T-cell (primary cell): ENCODE data around the gene TBL2. TPM values are rescaled to one million over a fixed set of nuclear protein-coding genes. Genes with fewer than 3 reads are reported as not detected.
"Not testable (repeated sequence)": the region's sequence is repeated elsewhere in the genome, so short reads cannot be mapped to it uniquely, and the experiment has no call there.

Experiments
- ATAC-seq, 4 experiments: fragments of 200-7000 bp in 3 of 4; fragments of 150-1000 bp in 1 of 4; cut with Tn5 transposase; replicated peaks in 1 of 4; 1 replicate in 3 of 4; 2 replicates in 1 of 4; pipeline ENCODE4 v1.10.0; 2021; ENCODE audit warnings: moderate library complexity in 3 of 4, mild to moderate bottlenecking in 2 of 4, moderate number of reproducible peaks in 1 of 4
- CTCF ChIA-PET, 2 donors: fragments of 300-600 bp; sonication (Branson Sonifier 250); formaldehyde crosslinking; loops; one replicate each; lab custom pipeline; 2022; ENCODE audit warnings: antibody characterized with exemption in 2 of 2; lab: Charles Lee
- POLR2A ChIA-PET, 2 donors: fragments of 300-600 bp; sonication (Branson Sonifier 250); formaldehyde crosslinking; loops; one replicate each; lab custom pipeline; 2022; ENCODE audit warnings: antibody characterized with exemption in 2 of 2; lab: Charles Lee
- DNase-seq, 35 experiments: peaks; one replicate each; pipeline versions ENCODE4 v3.0.0 to v3.0.0-alpha.2; 2013 to 2023
- H3K27ac ChIP-seq: one replicate; pipeline ENCODE4 v1.5.1; 2013; ENCODE audit warnings: low read length
- H3K27me3 ChIP-seq, 2 experiments: replicated peaks in 1 of 2; 1 replicate in 1 of 2; 2 replicates in 1 of 2; pipeline versions ENCODE4 v1.6.1 to v1.7.0; 2013; ENCODE audit warnings: low read length in 1 of 2, mixed read lengths in 1 of 2; ENCODE audit not compliant: control insufficient read depth in 2 of 2, insufficient read depth in 2 of 2; ENCODE audit errors: extremely low read depth in 1 of 2
- H3K36me3 ChIP-seq, 2 donors: 1 replicate in 1 of 2; 2 replicates in 1 of 2; pipeline versions ENCODE4 v1.6.1 to v1.7.0; 2013; ENCODE audit warnings: low read length in 1 of 2; ENCODE audit not compliant: control insufficient read depth in 2 of 2, insufficient read depth in 1 of 2; ENCODE audit errors: extremely low read depth in 1 of 2
- H3K4me1 ChIP-seq, 2 experiments: 1 replicate in 1 of 2; 2 replicates in 1 of 2; pipeline versions ENCODE4 v1.6.1 to v1.7.0; 2013; ENCODE audit warnings: low read length in 2 of 2, mixed read lengths in 1 of 2; ENCODE audit not compliant: insufficient read depth in 2 of 2, control insufficient read depth in 1 of 2; ENCODE audit errors: extremely low read depth in 1 of 2
- H3K4me3 ChIP-seq, 2 donors: 1 replicate in 1 of 2; 2 replicates in 1 of 2; pipeline versions ENCODE4 v1.5.1 to v1.7.0; 2013; ENCODE audit warnings: mild to moderate bottlenecking in 2 of 2, low read length in 1 of 2, moderate library complexity in 1 of 2; ENCODE audit not compliant: control insufficient read depth in 1 of 2; ENCODE audit errors: extremely low read depth in 1 of 2
- H3K9me3 ChIP-seq: 2 replicates; pipeline ENCODE4 v1.7.0; 2013
- H3K27ac Mint-ChIP-seq, 2 donors: one replicate each; pipeline ENCODE4 v1.8.0; 2020 to 2021; ENCODE audit warnings: mild to moderate bottlenecking in 2 of 2, mixed read lengths in 2 of 2
- H3K27me3 Mint-ChIP-seq, 2 donors: one replicate each; pipeline ENCODE4 v1.8.0; 2021 to 2022; ENCODE audit warnings: mixed read lengths in 2 of 2
- H3K36me3 Mint-ChIP-seq: one replicate; pipeline ENCODE4 v1.8.0; 2021; ENCODE audit warnings: mixed read lengths
- H3K4me1 Mint-ChIP-seq, 3 donors: one replicate each; pipeline ENCODE4 v1.8.0; 2020 to 2022; ENCODE audit warnings: mixed read lengths in 3 of 3, mild to moderate bottlenecking in 1 of 3
- H3K4me3 Mint-ChIP-seq, 3 donors: one replicate each; pipeline ENCODE4 v1.8.0; 2020 to 2022; ENCODE audit warnings: mild to moderate bottlenecking in 3 of 3, mixed read lengths in 3 of 3, moderate library complexity in 3 of 3
- H3K9me3 Mint-ChIP-seq, 3 donors: one replicate each; pipeline ENCODE4 v1.8.0; 2020 to 2022; ENCODE audit warnings: mixed read lengths in 3 of 3
- WGBS: methylation state at CpG from one replicate; pipeline ENCODE4 v1.1.5; 2013; ENCODE audit warnings: missing lambda C conversion rate; ENCODE audit not compliant: insufficient coverage; 5-methylcytosine and 5-hydroxymethylcytosine counted together
- total RNA-seq, 35 experiments: library from RNA in 6 of 35; stranded (reverse) in 6 of 35; fragments of 120-200 nt in 1 of 35; gene quantifications; one replicate each; pipeline versions ENCODE4 v1.2.1 to v1.2.4 and lab custom pipeline; 2013 to 2026

The TBL2 gene
- total RNA-seq, 5 donors from 2014 or later (not counting 1 experiment from before 2014, with no cell fraction given) = 14.8 to 38.5 (median 31.6) TPM

- H3K27ac ChIP-seq = no peak overlapping the region
- no peak overlapping the region for H3K4me3 ChIP-seq
- Mint-ChIP-seq H3K4me3 (no peak overlapping the region), H3K9me3 (no peaks in the 10 kb centered on the region), H3K27ac (peak overlapping the region in 1 of 2 donors; percentile 24), H3K36me3 (no peaks in the 10 kb centered on the region), H3K27me3 (peaks cover 8 to 15% of the 10 kb centered on the region in 2 donors), H3K4me1 (no peaks in the 10 kb centered on the region)
- peaks cover 0 to 27% of the 10 kb centered on the region in 2 experiments for H3K27me3 ChIP-seq
- no peak for ATAC-seq
- POLR2A ChIA-PET = interaction anchor here in 1 of 2 donors (0.6 kb wide), 1 partner anchor 271 kb away, joined by 3 read pairs; no protein-coding TSS in a partner anchor
- no peaks in the 10 kb centered on the region for H3K9me3 ChIP-seq
- no peaks in the 10 kb centered on the region for H3K36me3 ChIP-seq
- DNase-seq = no peak
- no peaks in the 10 kb centered on the region for H3K4me1 ChIP-seq
- WGBS = 77% methylated on average over 10 of the region's 14 CpGs
- CTCF ChIA-PET = no interaction called here
Measured at GRCh38 chr7:73593207-73594045, 15.0 kb upstream of the TBL2 start.

- H3K4me1 Mint-ChIP-seq = peaks cover 4 to 10% (median 9%) of the 10 kb centered on the region in 3 donors
- H3K4me3 ChIP-seq = no peak overlapping the region
- H3K36me3 Mint-ChIP-seq = no peaks in the 10 kb centered on the region
- no peaks in the 10 kb centered on the region for H3K27me3 Mint-ChIP-seq
- H3K27me3 ChIP-seq = no peaks in the 10 kb centered on the region
- peak overlapping the region in 1 of 2 donors; percentile 33 for H3K27ac Mint-ChIP-seq
- no peak for DNase-seq
- WGBS = 94% methylated on average over 12 of the region's 12 CpGs
- no peak overlapping the region for H3K27ac ChIP-seq
- no peak for ATAC-seq
- H3K36me3 ChIP-seq = no peaks in the 10 kb centered on the region
- H3K4me3 Mint-ChIP-seq = no peak overlapping the region
- ChIA-PET CTCF (interaction anchor here in 1 of 2 donors (0.6 kb wide), 1 partner anchor 161 kb away, joined by 5 read pairs; no protein-coding TSS in a partner anchor), POLR2A (interaction anchor here in 1 of 2 donors (0.7 kb wide), 1 partner anchor 19 kb away, joined by 3 read pairs; no protein-coding TSS in a partner anchor)
- H3K9me3 ChIP-seq = no peaks in the 10 kb centered on the region
- H3K9me3 Mint-ChIP-seq = no peaks in the 10 kb centered on the region
- peaks cover 0 to 3% of the 10 kb centered on the region in 2 experiments for H3K4me1 ChIP-seq
Measured at GRCh38 chr7:73586911-73587310, 8.5 kb upstream of the TBL2 start.

- H3K27ac Mint-ChIP-seq = no peak overlapping the region
- no peaks in the 10 kb centered on the region for H3K36me3 Mint-ChIP-seq
- 93% methylated on average over 2 of the region's 2 CpGs for WGBS
- POLR2A ChIA-PET = interaction anchor here (0.6 to 0.7 kb wide), 2 partner anchors 113 to 134 kb away, joined by 4 to 10 read pairs; no protein-coding TSS in a partner anchor
- Histone ChIP-seq H3K27ac (no peak overlapping the region), H3K27me3 (no peaks in the 10 kb centered on the region), H3K4me3 (no peak overlapping the region), H3K9me3 (no peaks in the 10 kb centered on the region), H3K36me3 (no peaks in the 10 kb centered on the region), H3K4me1 (peaks cover 0 to 3% of the 10 kb centered on the region in 2 experiments)
- CTCF ChIA-PET = interaction anchor here (0.6 to 1.1 kb wide), 2 partner anchors 10 to 98 kb away, joined by 6 to 9 read pairs; no protein-coding TSS in a partner anchor
- ATAC-seq = no peak
- H3K9me3 Mint-ChIP-seq = no peaks in the 10 kb centered on the region
- H3K27me3 Mint-ChIP-seq = no peaks in the 10 kb centered on the region
- H3K4me1 Mint-ChIP-seq = peaks cover 4 to 10% (median 9%) of the 10 kb centered on the region in 3 donors
- no peak for DNase-seq
- no peak overlapping the region for H3K4me3 Mint-ChIP-seq
Measured at GRCh38 chr7:73585196-73585595, 6.8 kb upstream of the TBL2 start.

- ATAC-seq = no peak
- H3K4me1 ChIP-seq = peaks cover 4 to 13% of the 10 kb centered on the region in 2 experiments
- no peak overlapping the region for H3K4me3 ChIP-seq
- no peaks in the 10 kb centered on the region for H3K27me3 Mint-ChIP-seq
- H3K9me3 ChIP-seq = no peaks in the 10 kb centered on the region
- H3K27ac ChIP-seq = no peak overlapping the region
- H3K4me1 Mint-ChIP-seq = peaks cover 10 to 18% (median 18%) of the 10 kb centered on the region in 3 donors
- H3K36me3 Mint-ChIP-seq = no peaks in the 10 kb centered on the region
- DNase-seq = no peak
- no peak overlapping the region for H3K27ac Mint-ChIP-seq
- H3K9me3 Mint-ChIP-seq = no peaks in the 10 kb centered on the region
- 86% methylated on average over 4 of the region's 6 CpGs for WGBS
- no peaks in the 10 kb centered on the region for H3K36me3 ChIP-seq
- ChIA-PET POLR2A (interaction anchor here in 1 of 2 donors (0.7 kb wide), 1 partner anchor 60 kb away, joined by 5 read pairs; the partner anchor contains the start of gene BAZ1B), CTCF (no interaction called here)
- no peaks in the 10 kb centered on the region for H3K27me3 ChIP-seq
- H3K4me3 Mint-ChIP-seq = no peak overlapping the region
Measured at GRCh38 chr7:73582664-73583202, 4.4 kb upstream of the TBL2 start.

GRCh38 chr7:73581006-73581405 lies 2.6 kb upstream of the TBL2 start:
- peaks cover 17 to 26% (median 22%) of the 10 kb centered on the region in 3 donors for H3K4me1 Mint-ChIP-seq
- H3K36me3 Mint-ChIP-seq, H3K4me3 Mint-ChIP-seq, H3K27me3 Mint-ChIP-seq, CTCF ChIA-PET, H3K9me3 Mint-ChIP-seq, H3K4me3 ChIP-seq, H3K27ac ChIP-seq, H3K27ac Mint-ChIP-seq, H3K27me3 ChIP-seq, POLR2A ChIA-PET, H3K36me3 ChIP-seq, ATAC-seq, H3K9me3 ChIP-seq, DNase-seq: not testable (repeated sequence)
- 100% methylated on average over 3 of the region's 9 CpGs for WGBS
- peaks cover 10 to 27% of the 10 kb centered on the region in 2 experiments for H3K4me1 ChIP-seq
